ENCODE measurements around the gene CCR9.

Gene CCR9

GRCh38 chr3:45932112-45932511, 45.8 kb downstream of the CCR9 start:
- Histone ChIP-seq H3K4me1 (ENCODE audit: insufficient read depth, poor library complexity, severe bottlenecking) (no peaks in the 10 kb centered on the region), H3K27me3 (ENCODE audit: insufficient read depth, poor library complexity, severe bottlenecking) (no peaks in the 10 kb centered on the region), H3K36me3 (ENCODE audit: low read depth) (peaks cover 38% of the 10 kb centered on the region), H3K4me3 (ENCODE audit: severe bottlenecking) (no peak overlapping the region), H3K9me3 (ENCODE audit: severe bottlenecking) (no peaks in the 10 kb centered on the region), H3K27ac (ENCODE audit: poor library complexity, severe bottlenecking) (no peak overlapping the region)
- DNase-seq (ENCODE audit: low spot score) (no peak), ATAC-seq (ENCODE audit: low read depth) (no peak)
- TF ChIP-seq CTCF (IDR thresholded peaks at IDR 0.05; ENCODE audit: poor library complexity, severe bottlenecking), result no peak

- no peaks in the 10 kb centered on the region for H3K4me1 ChIP-seq (ENCODE audit: insufficient read depth, poor library complexity, severe bottlenecking)
- H3K27ac ChIP-seq (ENCODE audit: poor library complexity, severe bottlenecking), result no peak overlapping the region
- peaks cover 38% of the 10 kb centered on the region for H3K36me3 ChIP-seq (ENCODE audit: low read depth)
- TF ChIP-seq CTCF (IDR thresholded peaks at IDR 0.05; ENCODE audit: poor library complexity, severe bottlenecking), result no peak
- no peaks in the 10 kb centered on the region for H3K27me3 ChIP-seq (ENCODE audit: insufficient read depth, poor library complexity, severe bottlenecking)
- no peaks in the 10 kb centered on the region for H3K9me3 ChIP-seq (ENCODE audit: severe bottlenecking)
- ATAC-seq (ENCODE audit: low read depth), result no peak
- DNase-seq (ENCODE audit: low spot score), result no peak
- H3K4me3 ChIP-seq (ENCODE audit: severe bottlenecking), result no peak overlapping the region
Measured at GRCh38 chr3:45933591-45933990, 47.2 kb downstream of the CCR9 start.

- peaks cover 24% of the 10 kb centered on the region for H3K36me3 ChIP-seq (ENCODE audit: low read depth)
- ATAC-seq (ENCODE audit: low read depth), result no peak
- no peak overlapping the region for H3K4me3 ChIP-seq (ENCODE audit: severe bottlenecking)
- H3K27ac ChIP-seq (ENCODE audit: poor library complexity, severe bottlenecking), result no peak overlapping the region
- DNase-seq (ENCODE audit: low spot score), result no peak
- no peak for TF ChIP-seq CTCF (IDR thresholded peaks at IDR 0.05; ENCODE audit: poor library complexity, severe bottlenecking)
- no peaks in the 10 kb centered on the region for H3K27me3 ChIP-seq (ENCODE audit: insufficient read depth, poor library complexity, severe bottlenecking)
- no peaks in the 10 kb centered on the region for H3K4me1 ChIP-seq (ENCODE audit: insufficient read depth, poor library complexity, severe bottlenecking)
- no peaks in the 10 kb centered on the region for H3K9me3 ChIP-seq (ENCODE audit: severe bottlenecking)
Measured at GRCh38 chr3:45936261-45936660, 49.9 kb downstream of the CCR9 start.

GRCh38 chr3:45937206-45938042, 51.1 kb downstream of the CCR9 start:
- no peak for DNase-seq (ENCODE audit: low spot score)
- H3K4me3 ChIP-seq (ENCODE audit: severe bottlenecking), result no peak overlapping the region
- no peak for ATAC-seq (ENCODE audit: low read depth)
- TF ChIP-seq CTCF (IDR thresholded peaks at IDR 0.05; ENCODE audit: poor library complexity, severe bottlenecking), result no peak
- H3K9me3 ChIP-seq (ENCODE audit: severe bottlenecking), result no peaks in the 10 kb centered on the region
- H3K4me1 ChIP-seq (ENCODE audit: insufficient read depth, poor library complexity, severe bottlenecking), result no peaks in the 10 kb centered on the region
- H3K27me3 ChIP-seq (ENCODE audit: insufficient read depth, poor library complexity, severe bottlenecking), result no peaks in the 10 kb centered on the region
- H3K36me3 ChIP-seq (ENCODE audit: low read depth), result peaks cover 24% of the 10 kb centered on the region
- no peak overlapping the region for H3K27ac ChIP-seq (ENCODE audit: poor library complexity, severe bottlenecking)

GRCh38 chr3:45938043-45938435, 51.7 kb downstream of the CCR9 start:
- no peak for DNase-seq (ENCODE audit: low spot score)
- Histone ChIP-seq H3K4me3 (ENCODE audit: severe bottlenecking) (no peak overlapping the region), H3K4me1 (ENCODE audit: insufficient read depth, poor library complexity, severe bottlenecking) (no peaks in the 10 kb centered on the region), H3K27me3 (ENCODE audit: insufficient read depth, poor library complexity, severe bottlenecking) (no peaks in the 10 kb centered on the region), H3K36me3 (ENCODE audit: low read depth) (peaks cover 20% of the 10 kb centered on the region), H3K9me3 (ENCODE audit: severe bottlenecking) (no peaks in the 10 kb centered on the region), H3K27ac (ENCODE audit: poor library complexity, severe bottlenecking) (no peak overlapping the region)
- no peak for TF ChIP-seq CTCF (IDR thresholded peaks at IDR 0.05; ENCODE audit: poor library complexity, severe bottlenecking)
- ATAC-seq (ENCODE audit: low read depth), result no peak
